ENCODE measurements around the gene ASIC4. TPM values are rescaled to one million over a fixed set of nuclear protein-coding genes. Genes with fewer than 3 reads are reported as not detected.

Gene ASIC4
- total and polyA plus RNA-seq, 2 of the 13 experiments (the other 11 are each of a cell fraction or from before 2014, with no cell fraction given), result 0.03 TPM; not detected in 1

DNA sequence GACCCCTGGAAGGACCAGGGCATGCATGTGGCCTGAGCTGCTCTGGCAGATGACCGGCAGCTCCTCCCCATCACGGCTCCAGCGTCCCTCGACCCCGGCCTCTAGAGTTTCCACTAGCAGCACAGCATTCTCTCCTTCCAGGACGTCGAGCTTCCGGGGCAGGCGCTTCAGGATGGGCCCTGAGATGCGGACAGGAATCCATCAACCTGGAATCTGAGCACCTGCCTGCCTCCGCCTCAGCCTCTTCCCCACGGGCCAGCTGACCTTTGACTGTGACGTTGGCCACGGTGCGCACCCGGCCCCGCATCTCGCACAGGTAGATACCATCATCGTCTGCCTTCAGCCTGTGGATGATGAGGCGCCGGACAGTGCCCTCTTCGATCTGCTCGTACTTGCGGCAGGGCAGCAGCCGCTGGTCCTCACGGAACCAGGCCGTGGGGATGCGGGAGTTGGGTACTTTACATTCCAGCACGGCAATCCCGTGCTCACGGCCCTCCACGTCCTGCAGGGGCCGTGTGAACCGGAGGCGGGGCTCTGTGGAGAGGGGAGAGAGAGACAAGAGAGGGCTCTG is 53.6 kb downstream of the ASIC4 start (continued):
- TF ChIP-seq HNRNPUL1 (IDR thresholded peaks at IDR 0.05; ENCODE audit: low read depth, low read length), result no peak
- TF ChIP-seq ZNF605 (CRISPR knock-in tag; IDR thresholded peaks at IDR 0.05), result peak; percentile 70
- TF ChIP-seq ZNF367 (CRISPR knock-in tag; IDR thresholded peaks at IDR 0.05; ENCODE audit: borderline replicate concordance), result no peak
- TF ChIP-seq POLR2AphosphoS5 (IDR thresholded peaks at IDR 0.05; ENCODE audit: low read depth, low read length), result no peak
- TF ChIP-seq, protein P1, sequence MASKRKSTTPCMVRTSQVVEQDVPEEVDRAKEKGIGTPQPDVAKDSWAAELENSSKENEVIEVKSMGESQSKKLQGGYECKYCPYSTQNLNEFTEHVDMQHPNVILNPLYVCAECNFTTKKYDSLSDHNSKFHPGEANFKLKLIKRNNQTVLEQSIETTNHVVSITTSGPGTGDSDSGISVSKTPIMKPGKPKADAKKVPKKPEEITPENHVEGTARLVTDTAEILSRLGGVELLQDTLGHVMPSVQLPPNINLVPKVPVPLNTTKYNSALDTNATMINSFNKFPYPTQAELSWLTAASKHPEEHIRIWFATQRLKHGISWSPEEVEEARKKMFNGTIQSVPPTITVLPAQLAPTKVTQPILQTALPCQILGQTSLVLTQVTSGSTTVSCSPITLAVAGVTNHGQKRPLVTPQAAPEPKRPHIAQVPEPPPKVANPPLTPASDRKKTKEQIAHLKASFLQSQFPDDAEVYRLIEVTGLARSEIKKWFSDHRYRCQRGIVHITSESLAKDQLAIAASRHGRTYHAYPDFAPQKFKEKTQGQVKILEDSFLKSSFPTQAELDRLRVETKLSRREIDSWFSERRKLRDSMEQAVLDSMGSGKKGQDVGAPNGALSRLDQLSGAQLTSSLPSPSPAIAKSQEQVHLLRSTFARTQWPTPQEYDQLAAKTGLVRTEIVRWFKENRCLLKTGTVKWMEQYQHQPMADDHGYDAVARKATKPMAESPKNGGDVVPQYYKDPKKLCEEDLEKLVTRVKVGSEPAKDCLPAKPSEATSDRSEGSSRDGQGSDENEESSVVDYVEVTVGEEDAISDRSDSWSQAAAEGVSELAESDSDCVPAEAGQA (IDR thresholded peaks at IDR 0.05; ENCODE audit: low read depth), result no peak
- TF ChIP-seq, protein P1 (CRISPR knock-in tag; IDR thresholded peaks at IDR 0.05; ENCODE audit: borderline replicate concordance), result no peak
- TF ChIP-seq, protein P2, sequence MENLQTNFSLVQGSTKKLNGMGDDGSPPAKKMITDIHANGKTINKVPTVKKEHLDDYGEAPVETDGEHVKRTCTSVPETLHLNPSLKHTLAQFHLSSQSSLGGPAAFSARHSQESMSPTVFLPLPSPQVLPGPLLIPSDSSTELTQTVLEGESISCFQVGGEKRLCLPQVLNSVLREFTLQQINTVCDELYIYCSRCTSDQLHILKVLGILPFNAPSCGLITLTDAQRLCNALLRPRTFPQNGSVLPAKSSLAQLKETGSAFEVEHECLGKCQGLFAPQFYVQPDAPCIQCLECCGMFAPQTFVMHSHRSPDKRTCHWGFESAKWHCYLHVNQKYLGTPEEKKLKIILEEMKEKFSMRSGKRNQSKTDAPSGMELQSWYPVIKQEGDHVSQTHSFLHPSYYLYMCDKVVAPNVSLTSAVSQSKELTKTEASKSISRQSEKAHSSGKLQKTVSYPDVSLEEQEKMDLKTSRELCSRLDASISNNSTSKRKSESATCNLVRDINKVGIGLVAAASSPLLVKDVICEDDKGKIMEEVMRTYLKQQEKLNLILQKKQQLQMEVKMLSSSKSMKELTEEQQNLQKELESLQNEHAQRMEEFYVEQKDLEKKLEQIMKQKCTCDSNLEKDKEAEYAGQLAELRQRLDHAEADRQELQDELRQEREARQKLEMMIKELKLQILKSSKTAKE (CRISPR knock-in tag; IDR thresholded peaks at IDR 0.05; ENCODE audit: borderline replicate concordance), result no peak
- TF ChIP-seq ZNF30 (CRISPR knock-in tag; IDR thresholded peaks at IDR 0.05), result no peak

All from HepG2 (cell line).